Sigmoid colon (tissue), 7 donors: ENCODE data around the gene ELMO1. TPM values are rescaled to one million over a fixed set of nuclear protein-coding genes. Genes with fewer than 3 reads are reported as not detected.

Experiments used
- DNase-seq: peaks from one replicate; pipeline ENCODE4 v3.0.0-alpha.2; 2019
- H3K27ac ChIP-seq, 4 donors: fragments of 200-600 bp; sonication (generic); one replicate each; pipeline ENCODE4 v1.5.1; 2016 to 2019; ENCODE audit warnings: mild to moderate bottlenecking in 1 of 4
- H3K27me3 ChIP-seq, 3 donors: fragments of 200-600 bp; sonication (generic); one replicate each; pipeline ENCODE4 v1.5.1; 2019; ENCODE audit warnings: mild to moderate bottlenecking in 1 of 3
- H3K36me3 ChIP-seq, 4 donors: fragments of 200-600 bp; sonication (generic); one replicate each; pipeline ENCODE4 v1.5.1; 2016 to 2019
- H3K4me1 ChIP-seq, 4 donors: fragments of 200-600 bp; sonication (generic); one replicate each; pipeline ENCODE4 v1.5.1; 2017 to 2019
- H3K4me3 ChIP-seq, 4 donors: fragments of 200-600 bp; sonication (generic); one replicate each; pipeline ENCODE4 v1.5.1; 2017 to 2019; ENCODE audit warnings: mild to moderate bottlenecking in 2 of 4, moderate library complexity in 1 of 4
- H3K9me3 ChIP-seq, 4 donors: fragments of 200-600 bp in 3 of 4; sonication (generic) in 3 of 4; one replicate each; pipeline versions ENCODE4 v1.5.1 to v1.6.1; 2013 to 2019
- EP300 ChIP-seq, 4 donors: sonication (generic); formaldehyde crosslinking; IDR thresholded peaks; one replicate each; pipeline ENCODE4 v1.6.1; 2017; ENCODE audit warnings: antibody characterized with exemption in 4 of 4
- POLR2A ChIP-seq, 2 donors: fragments of 450-650 bp; IDR thresholded peaks; one replicate each; pipeline ENCODE4 v1.6.1; 2016; ENCODE audit warnings: antibody characterized with exemption in 2 of 2, mild to moderate bottlenecking in 2 of 2, moderate library complexity in 2 of 2
- POLR2AphosphoS5 ChIP-seq, 4 donors: sonication (generic); formaldehyde crosslinking; IDR thresholded peaks; one replicate each; pipeline ENCODE4 v1.6.1; 2017; ENCODE audit warnings: antibody characterized with exemption in 4 of 4
- WGBS, 2 donors: extraction: QIAGEN DNeasy Blood & Tissue Kit; methylation state at CpG; one replicate each; pipeline ENCODE4 v1.1.7; 2013; 5-methylcytosine and 5-hydroxymethylcytosine counted together
- intact Hi-C: fragments of 100-400 bp; cut with DNase I; formaldehyde crosslinking; loops from one replicate; pipeline ENCODE4 v1.15.1; 2023
- polyA plus RNA-seq, 3 donors: library from polyadenylated mRNA; stranded (reverse); fragments of 200-250 nt; gene quantifications; one replicate each; pipeline ENCODE4 v1.2.3, GENCODE V29; 2013
- total RNA-seq, 4 donors: library from RNA; depleted of rRNA; stranded (reverse); fragments of >200 nt; gene quantifications; one replicate each; pipeline ENCODE4 v1.1.0, GENCODE V29; 2016
- TF ChIP-seq, protein P1 (sequence below), 4 experiments: fragments of 450-650 bp in 3 of 4; fragments of 200-600 bp in 1 of 4; IDR thresholded peaks; one replicate each; pipeline ENCODE4 v1.5.1; 2016 to 2019; ENCODE audit warnings: antibody characterized with exemption in 4 of 4, mild to moderate bottlenecking in 3 of 4, moderate library complexity in 2 of 4
- donor health status: healthy with polysubstance abuse.
- donor health status: Bipolar disorder and iron deficiency.
- donor health status: healthy.

Gene ELMO1
- total and polyA plus RNA-seq, 7 donors: 2.3 to 63.1 (median 33.9) TPM

DNA sequence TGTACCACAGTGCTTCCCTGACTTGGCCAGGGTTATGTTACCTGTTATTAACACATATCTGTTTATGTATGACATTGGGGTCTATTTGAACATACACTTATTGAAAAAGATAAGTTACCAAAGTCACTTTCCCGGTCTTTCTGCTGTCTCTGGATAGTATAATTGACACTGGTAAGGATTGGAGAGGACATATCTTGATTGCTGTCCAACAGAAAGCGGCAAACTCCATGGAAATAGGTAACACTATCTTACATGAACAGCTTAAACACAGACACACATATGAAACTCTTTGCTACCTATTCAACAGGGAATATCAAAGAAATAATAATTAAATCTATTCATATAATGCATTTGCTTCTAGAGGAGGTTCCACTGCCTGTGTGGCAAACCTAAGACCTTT lies 441.9 kb downstream of the ELMO1 start:
- no peaks in the 10 kb centered on the region for H3K36me3 ChIP-seq
- peaks cover 0 to 2% (median 0%) of the 10 kb centered on the region in 4 donors for H3K9me3 ChIP-seq
- intact Hi-C loops: no loop called here
- no peak overlapping the region for H3K4me3 ChIP-seq
- H3K4me1 ChIP-seq: peaks cover 0 to 5% (median 2%) of the 10 kb centered on the region in 4 donors
- WGBS, 2 donors: 90 to 92% methylated on average over 2 of the region's 2 CpGs
- no peak for DNase-seq
- TF ChIP-seq POLR2A (IDR thresholded peaks at IDR 0.05) (no peak), EP300 (IDR thresholded peaks at IDR 0.05) (no peak), POLR2AphosphoS5 (IDR thresholded peaks at IDR 0.05) (no peak)
- TF ChIP-seq, protein P1, sequence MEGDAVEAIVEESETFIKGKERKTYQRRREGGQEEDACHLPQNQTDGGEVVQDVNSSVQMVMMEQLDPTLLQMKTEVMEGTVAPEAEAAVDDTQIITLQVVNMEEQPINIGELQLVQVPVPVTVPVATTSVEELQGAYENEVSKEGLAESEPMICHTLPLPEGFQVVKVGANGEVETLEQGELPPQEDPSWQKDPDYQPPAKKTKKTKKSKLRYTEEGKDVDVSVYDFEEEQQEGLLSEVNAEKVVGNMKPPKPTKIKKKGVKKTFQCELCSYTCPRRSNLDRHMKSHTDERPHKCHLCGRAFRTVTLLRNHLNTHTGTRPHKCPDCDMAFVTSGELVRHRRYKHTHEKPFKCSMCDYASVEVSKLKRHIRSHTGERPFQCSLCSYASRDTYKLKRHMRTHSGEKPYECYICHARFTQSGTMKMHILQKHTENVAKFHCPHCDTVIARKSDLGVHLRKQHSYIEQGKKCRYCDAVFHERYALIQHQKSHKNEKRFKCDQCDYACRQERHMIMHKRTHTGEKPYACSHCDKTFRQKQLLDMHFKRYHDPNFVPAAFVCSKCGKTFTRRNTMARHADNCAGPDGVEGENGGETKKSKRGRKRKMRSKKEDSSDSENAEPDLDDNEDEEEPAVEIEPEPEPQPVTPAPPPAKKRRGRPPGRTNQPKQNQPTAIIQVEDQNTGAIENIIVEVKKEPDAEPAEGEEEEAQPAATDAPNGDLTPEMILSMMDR (IDR thresholded peaks at IDR 0.05): no peak
- H3K27ac ChIP-seq: no peak overlapping the region
- H3K27me3 ChIP-seq: no peaks in the 10 kb centered on the region

GRCh38 chr7:37000511-37000910 lies 448.2 kb downstream of the ELMO1 start:
- no peak for DNase-seq
- no peaks in the 10 kb centered on the region for H3K27me3 ChIP-seq
- no peaks in the 10 kb centered on the region for H3K36me3 ChIP-seq
- no peak overlapping the region for H3K4me3 ChIP-seq
- peaks cover 0 to 3% (median 0%) of the 10 kb centered on the region in 4 donors for H3K9me3 ChIP-seq
- intact Hi-C loops: no loop called here
- TF ChIP-seq, protein P1 (IDR thresholded peaks at IDR 0.05): no peak
- TF ChIP-seq EP300 (IDR thresholded peaks at IDR 0.05) (no peak), POLR2AphosphoS5 (IDR thresholded peaks at IDR 0.05) (no peak), POLR2A (IDR thresholded peaks at IDR 0.05) (no peak)
- H3K27ac ChIP-seq: no peak overlapping the region
- H3K4me1 ChIP-seq: peaks cover 0 to 4% (median 0%) of the 10 kb centered on the region in 4 donors
- 94 to 95% methylated on average over 5 of the region's 5 CpGs for WGBS, 2 donors

GRCh38 chr7:36999626-37000485 lies 448.8 kb downstream of the ELMO1 start:
- peaks cover 0 to 4% (median 0%) of the 10 kb centered on the region in 4 donors for H3K4me1 ChIP-seq
- H3K27ac ChIP-seq: no peak overlapping the region
- WGBS, 2 donors: 85 to 87% methylated on average over 9 of the region's 9 CpGs
- no peaks in the 10 kb centered on the region for H3K36me3 ChIP-seq
- TF ChIP-seq POLR2A (IDR thresholded peaks at IDR 0.05) (no peak), EP300 (IDR thresholded peaks at IDR 0.05) (no peak), POLR2AphosphoS5 (IDR thresholded peaks at IDR 0.05) (no peak)
- TF ChIP-seq, protein P1 (IDR thresholded peaks at IDR 0.05): no peak
- H3K9me3 ChIP-seq: peaks cover 0 to 3% (median 0%) of the 10 kb centered on the region in 4 donors
- H3K27me3 ChIP-seq: no peaks in the 10 kb centered on the region
- no peak overlapping the region for H3K4me3 ChIP-seq
- intact Hi-C loops: no loop called here
- DNase-seq: no peak

DNA sequence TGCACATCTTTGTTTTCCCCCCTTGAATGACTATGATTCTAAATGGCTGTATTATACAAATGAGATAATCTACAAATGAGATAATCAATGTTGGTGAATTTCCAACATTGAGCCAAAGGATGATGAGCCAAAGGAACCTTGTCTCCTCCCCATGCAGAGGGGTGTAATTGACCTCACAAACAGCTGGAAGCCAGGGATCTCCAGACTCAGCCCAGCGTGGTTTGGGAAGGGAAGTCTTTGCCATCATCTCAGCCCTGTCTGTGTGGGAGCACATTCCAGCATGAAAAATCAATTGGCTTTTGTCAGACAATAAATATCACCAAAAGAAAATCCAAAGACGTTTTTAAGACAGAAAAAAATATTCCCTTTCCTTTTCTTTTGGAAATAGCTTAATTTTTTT lies 452.9 kb downstream of the ELMO1 start:
- no peaks in the 10 kb centered on the region for H3K9me3 ChIP-seq
- H3K36me3 ChIP-seq: no peaks in the 10 kb centered on the region
- no peaks in the 10 kb centered on the region for H3K27me3 ChIP-seq
- H3K4me3 ChIP-seq: no peak overlapping the region
- H3K27ac ChIP-seq: no peak overlapping the region
- DNase-seq: no peak
- TF ChIP-seq POLR2AphosphoS5 (IDR thresholded peaks at IDR 0.05) (no peak), POLR2A (IDR thresholded peaks at IDR 0.05) (no peak)
- 88 to 93% methylated on average over 2 of the region's 2 CpGs for WGBS, 2 donors
- H3K4me1 ChIP-seq: peaks cover 0 to 4% (median 0%) of the 10 kb centered on the region in 4 donors
- intact Hi-C loops: no loop called here

- TF ChIP-seq POLR2A (IDR thresholded peaks at IDR 0.05) (no peak), EP300 (IDR thresholded peaks at IDR 0.05) (no peak), POLR2AphosphoS5 (IDR thresholded peaks at IDR 0.05) (no peak)
- TF ChIP-seq, protein P1 (IDR thresholded peaks at IDR 0.05): no peak
- no peak overlapping the region for H3K4me3 ChIP-seq
- no peak overlapping the region for H3K27ac ChIP-seq
- DNase-seq: no peak
- intact Hi-C loops: no loop called here
- WGBS, 2 donors: 82 to 87% methylated on average over 1 of the region's 1 CpG
- no peaks in the 10 kb centered on the region for H3K36me3 ChIP-seq
- no peaks in the 10 kb centered on the region for H3K4me1 ChIP-seq
- no peaks in the 10 kb centered on the region for H3K27me3 ChIP-seq
- no peaks in the 10 kb centered on the region for H3K9me3 ChIP-seq
Observed at GRCh38 chr7:36994456-36995112, 454.1 kb downstream of the ELMO1 start.
